ENCODE results near the gene KATNAL1. TPM values are rescaled to one million over a fixed set of nuclear protein-coding genes. Genes with fewer than 3 reads are reported as not detected.
"Not testable (repeated sequence)": the region's sequence is repeated elsewhere in the genome, so short reads cannot be mapped to it uniquely, and the experiment has no call there.

Gene KATNAL1
- total RNA-seq, 1 experiment from 2014 or later, result 14.2 TPM

DNA sequence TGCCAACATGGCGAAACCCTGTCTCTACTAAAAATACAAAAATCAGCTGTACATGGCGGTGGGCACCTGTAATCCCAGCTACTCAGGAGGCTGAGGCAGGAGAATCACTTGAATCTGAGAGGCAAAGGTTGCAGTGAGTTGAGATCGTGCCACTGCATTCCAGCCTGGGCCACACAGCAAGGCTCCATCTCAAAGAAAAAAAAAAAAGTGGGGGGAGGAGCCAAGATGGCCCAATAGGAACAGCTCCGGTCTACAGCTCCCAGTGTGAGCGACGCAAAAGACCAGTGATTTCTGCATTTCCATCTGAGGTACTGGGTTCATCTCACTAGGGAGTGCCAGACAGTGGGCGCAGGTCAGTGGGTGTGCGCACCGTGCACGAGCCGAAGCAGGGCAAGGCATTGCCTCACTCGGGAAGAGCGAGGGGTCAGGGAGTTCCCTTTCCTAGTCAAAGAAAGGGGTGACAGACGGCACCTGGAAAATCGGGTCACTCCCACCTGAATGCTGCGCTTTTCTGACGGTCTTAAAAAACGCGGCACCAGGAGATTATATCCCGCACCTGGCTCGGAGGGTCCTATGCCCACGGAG, 48.1 kb downstream of the KATNAL1 start:
- peaks cover 10% of the 10 kb centered on the region for H3K4me1 Mint-ChIP-seq
- DNase-seq (ENCODE audit: low spot score); H3K27me3 Mint-ChIP-seq (ENCODE audit: low read depth); H3K9me3 Mint-ChIP-seq; H3K27ac Mint-ChIP-seq; POLR2A ChIA-PET; ATAC-seq; H3K4me3 Mint-ChIP-seq: not testable (repeated sequence)
- CTCF ChIA-PET, result interaction anchor here (0.9 kb wide), 1 partner anchor 49 kb away, joined by 3 read pairs; no protein-coding TSS in a partner anchor
- H3K36me3 Mint-ChIP-seq, result peaks cover 12% of the 10 kb centered on the region

DNA sequence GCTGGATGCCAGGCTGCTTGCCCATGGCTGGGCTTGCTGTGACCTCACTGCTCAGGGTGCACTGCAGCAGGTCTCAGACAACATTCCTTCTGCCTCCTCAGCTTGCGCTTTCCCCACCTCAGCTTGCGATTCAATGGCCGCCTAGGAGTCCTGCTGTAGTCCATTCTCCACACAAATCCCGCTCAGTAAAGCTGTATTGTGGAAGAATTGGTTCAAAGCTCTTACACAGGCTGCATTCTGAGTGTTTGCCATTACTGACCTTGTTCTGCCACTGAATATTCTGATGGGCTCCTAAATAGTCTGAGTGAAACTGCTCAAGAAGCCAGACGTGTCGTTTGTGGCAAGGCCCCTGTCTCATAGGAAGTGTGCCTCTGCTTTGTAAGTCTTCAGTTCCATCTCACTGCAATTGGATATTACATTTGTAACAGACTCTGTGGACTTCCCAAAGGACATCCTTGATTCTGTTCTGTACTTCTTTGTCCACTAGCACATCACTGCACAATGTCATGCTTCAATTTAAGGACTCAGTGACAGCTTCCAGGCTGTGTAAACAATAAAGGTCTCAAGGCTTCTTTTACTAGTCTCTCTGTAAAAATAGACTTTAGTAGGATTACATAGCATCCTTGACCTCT, 49.8 kb downstream of the KATNAL1 start:
- ChIA-PET CTCF (interaction anchor here (0.8 to 1.0 kb wide), 2 partner anchors 21 to 125 kb away, joined by 3 to 5 read pairs; no protein-coding TSS in a partner anchor), POLR2A (interaction anchor here (1.0 kb wide), 1 partner anchor 49 kb away, joined by 3 read pairs; the partner anchor contains the start of gene KATNAL1)
- Mint-ChIP-seq H3K9me3 (peaks cover 10% of the 10 kb centered on the region), H3K36me3 (peaks cover 12% of the 10 kb centered on the region), H3K4me1 (peaks cover 10% of the 10 kb centered on the region), H3K27me3 (ENCODE audit: low read depth) (no peaks in the 10 kb centered on the region), H3K4me3 (no peak overlapping the region), H3K27ac (peak overlapping the region; percentile 78)
- DNase-seq (ENCODE audit: low spot score), result peak; percentile 23
- TF ChIP-seq ETV6 (CRISPR knock-in tag; IDR thresholded peaks at IDR 0.05) (no peak), ZNF281 (CRISPR knock-in tag; IDR thresholded peaks at IDR 0.05) (no peak), ZNF317 (CRISPR knock-in tag; IDR thresholded peaks at IDR 0.05; ENCODE audit: borderline replicate concordance, low read depth) (no peak), TEAD4 (CRISPR knock-in tag; IDR thresholded peaks at IDR 0.05) (no peak)
- TF ChIP-seq, protein P1, sequence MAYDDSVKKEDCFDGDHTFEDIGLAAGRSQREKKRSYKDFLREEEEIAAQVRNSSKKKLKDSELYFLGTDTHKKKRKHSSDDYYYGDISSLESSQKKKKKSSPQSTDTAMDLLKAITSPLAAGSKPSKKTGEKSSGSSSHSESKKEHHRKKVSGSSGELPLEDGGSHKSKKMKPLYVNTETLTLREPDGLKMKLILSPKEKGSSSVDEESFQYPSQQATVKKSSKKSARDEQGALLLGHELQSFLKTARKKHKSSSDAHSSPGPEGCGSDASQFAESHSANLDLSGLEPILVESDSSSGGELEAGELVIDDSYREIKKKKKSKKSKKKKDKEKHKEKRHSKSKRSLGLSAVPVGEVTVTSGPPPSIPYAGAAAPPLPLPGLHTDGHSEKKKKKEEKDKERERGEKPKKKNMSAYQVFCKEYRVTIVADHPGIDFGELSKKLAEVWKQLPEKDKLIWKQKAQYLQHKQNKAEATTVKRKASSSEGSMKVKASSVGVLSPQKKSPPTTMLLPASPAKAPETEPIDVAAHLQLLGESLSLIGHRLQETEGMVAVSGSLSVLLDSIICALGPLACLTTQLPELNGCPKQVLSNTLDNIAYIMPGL (CRISPR knock-in tag; IDR thresholded peaks at IDR 0.05), result no peak
- TF ChIP-seq, protein P2, sequence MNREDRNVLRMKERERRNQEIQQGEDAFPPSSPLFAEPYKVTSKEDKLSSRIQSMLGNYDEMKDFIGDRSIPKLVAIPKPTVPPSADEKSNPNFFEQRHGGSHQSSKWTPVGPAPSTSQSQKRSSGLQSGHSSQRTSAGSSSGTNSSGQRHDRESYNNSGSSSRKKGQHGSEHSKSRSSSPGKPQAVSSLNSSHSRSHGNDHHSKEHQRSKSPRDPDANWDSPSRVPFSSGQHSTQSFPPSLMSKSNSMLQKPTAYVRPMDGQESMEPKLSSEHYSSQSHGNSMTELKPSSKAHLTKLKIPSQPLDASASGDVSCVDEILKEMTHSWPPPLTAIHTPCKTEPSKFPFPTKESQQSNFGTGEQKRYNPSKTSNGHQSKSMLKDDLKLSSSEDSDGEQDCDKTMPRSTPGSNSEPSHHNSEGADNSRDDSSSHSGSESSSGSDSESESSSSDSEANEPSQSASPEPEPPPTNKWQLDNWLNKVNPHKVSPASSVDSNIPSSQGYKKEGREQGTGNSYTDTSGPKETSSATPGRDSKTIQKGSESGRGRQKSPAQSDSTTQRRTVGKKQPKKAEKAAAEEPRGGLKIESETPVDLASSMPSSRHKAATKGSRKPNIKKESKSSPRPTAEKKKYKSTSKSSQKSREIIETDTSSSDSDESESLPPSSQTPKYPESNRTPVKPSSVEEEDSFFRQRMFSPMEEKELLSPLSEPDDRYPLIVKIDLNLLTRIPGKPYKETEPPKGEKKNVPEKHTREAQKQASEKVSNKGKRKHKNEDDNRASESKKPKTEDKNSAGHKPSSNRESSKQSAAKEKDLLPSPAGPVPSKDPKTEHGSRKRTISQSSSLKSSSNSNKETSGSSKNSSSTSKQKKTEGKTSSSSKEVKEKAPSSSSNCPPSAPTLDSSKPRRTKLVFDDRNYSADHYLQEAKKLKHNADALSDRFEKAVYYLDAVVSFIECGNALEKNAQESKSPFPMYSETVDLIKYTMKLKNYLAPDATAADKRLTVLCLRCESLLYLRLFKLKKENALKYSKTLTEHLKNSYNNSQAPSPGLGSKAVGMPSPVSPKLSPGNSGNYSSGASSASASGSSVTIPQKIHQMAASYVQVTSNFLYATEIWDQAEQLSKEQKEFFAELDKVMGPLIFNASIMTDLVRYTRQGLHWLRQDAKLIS (CRISPR knock-in tag; IDR thresholded peaks at IDR 0.05; ENCODE audit: borderline replicate concordance), result no peak
- peak; percentile 74 for ATAC-seq

GRCh38 chr13:30256713-30257467, 50.5 kb downstream of the KATNAL1 start:
- H3K4me3 Mint-ChIP-seq, result no peak overlapping the region
- H3K36me3 Mint-ChIP-seq, result peaks cover 12% of the 10 kb centered on the region
- POLR2A ChIA-PET, result interaction anchor here (1.0 kb wide), 1 partner anchor 50 kb away, joined by 3 read pairs; the partner anchor contains the start of gene KATNAL1
- no peaks in the 10 kb centered on the region for H3K27me3 Mint-ChIP-seq (ENCODE audit: low read depth)
- peaks cover 10% of the 10 kb centered on the region for H3K4me1 Mint-ChIP-seq
- DNase-seq (ENCODE audit: low spot score) (no peak), ATAC-seq (no peak)
- CTCF ChIA-PET, result interaction anchor here (0.8 to 1.0 kb wide), 2 partner anchors 20 to 124 kb away, joined by 3 to 5 read pairs; no protein-coding TSS in a partner anchor
- H3K9me3 Mint-ChIP-seq, result peaks cover 7% of the 10 kb centered on the region
- H3K27ac Mint-ChIP-seq, result peak overlapping the region; percentile 78; the same call in 1 of the 2 replicates
- TF ChIP-seq, protein P3, sequence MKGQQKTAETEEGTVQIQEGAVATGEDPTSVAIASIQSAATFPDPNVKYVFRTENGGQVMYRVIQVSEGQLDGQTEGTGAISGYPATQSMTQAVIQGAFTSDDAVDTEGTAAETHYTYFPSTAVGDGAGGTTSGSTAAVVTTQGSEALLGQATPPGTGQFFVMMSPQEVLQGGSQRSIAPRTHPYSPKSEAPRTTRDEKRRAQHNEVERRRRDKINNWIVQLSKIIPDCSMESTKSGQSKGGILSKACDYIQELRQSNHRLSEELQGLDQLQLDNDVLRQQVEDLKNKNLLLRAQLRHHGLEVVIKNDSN (CRISPR knock-in tag; IDR thresholded peaks at IDR 0.05), result no peak
- no peak for TF ChIP-seq ELF4 (CRISPR knock-in tag; IDR thresholded peaks at IDR 0.05; ENCODE audit: low read depth)
- TF ChIP-seq MLX (CRISPR knock-in tag; IDR thresholded peaks at IDR 0.05), result no peak
- TF ChIP-seq, protein P4, sequence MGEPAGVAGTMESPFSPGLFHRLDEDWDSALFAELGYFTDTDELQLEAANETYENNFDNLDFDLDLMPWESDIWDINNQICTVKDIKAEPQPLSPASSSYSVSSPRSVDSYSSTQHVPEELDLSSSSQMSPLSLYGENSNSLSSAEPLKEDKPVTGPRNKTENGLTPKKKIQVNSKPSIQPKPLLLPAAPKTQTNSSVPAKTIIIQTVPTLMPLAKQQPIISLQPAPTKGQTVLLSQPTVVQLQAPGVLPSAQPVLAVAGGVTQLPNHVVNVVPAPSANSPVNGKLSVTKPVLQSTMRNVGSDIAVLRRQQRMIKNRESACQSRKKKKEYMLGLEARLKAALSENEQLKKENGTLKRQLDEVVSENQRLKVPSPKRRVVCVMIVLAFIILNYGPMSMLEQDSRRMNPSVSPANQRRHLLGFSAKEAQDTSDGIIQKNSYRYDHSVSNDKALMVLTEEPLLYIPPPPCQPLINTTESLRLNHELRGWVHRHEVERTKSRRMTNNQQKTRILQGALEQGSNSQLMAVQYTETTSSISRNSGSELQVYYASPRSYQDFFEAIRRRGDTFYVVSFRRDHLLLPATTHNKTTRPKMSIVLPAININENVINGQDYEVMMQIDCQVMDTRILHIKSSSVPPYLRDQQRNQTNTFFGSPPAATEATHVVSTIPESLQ (CRISPR knock-in tag; IDR thresholded peaks at IDR 0.05), result no peak
- TF ChIP-seq GRHL2 (CRISPR knock-in tag; IDR thresholded peaks at IDR 0.05; ENCODE audit: insufficient replicate concordance, severe bottlenecking), result no peak
- TF ChIP-seq CDX4 (CRISPR knock-in tag; IDR thresholded peaks at IDR 0.05; ENCODE audit: borderline replicate concordance), result no peak

Measured in WTC11 (cell line).